ENCODE results near the gene C3orf33.

The C3orf33 gene

DNA sequence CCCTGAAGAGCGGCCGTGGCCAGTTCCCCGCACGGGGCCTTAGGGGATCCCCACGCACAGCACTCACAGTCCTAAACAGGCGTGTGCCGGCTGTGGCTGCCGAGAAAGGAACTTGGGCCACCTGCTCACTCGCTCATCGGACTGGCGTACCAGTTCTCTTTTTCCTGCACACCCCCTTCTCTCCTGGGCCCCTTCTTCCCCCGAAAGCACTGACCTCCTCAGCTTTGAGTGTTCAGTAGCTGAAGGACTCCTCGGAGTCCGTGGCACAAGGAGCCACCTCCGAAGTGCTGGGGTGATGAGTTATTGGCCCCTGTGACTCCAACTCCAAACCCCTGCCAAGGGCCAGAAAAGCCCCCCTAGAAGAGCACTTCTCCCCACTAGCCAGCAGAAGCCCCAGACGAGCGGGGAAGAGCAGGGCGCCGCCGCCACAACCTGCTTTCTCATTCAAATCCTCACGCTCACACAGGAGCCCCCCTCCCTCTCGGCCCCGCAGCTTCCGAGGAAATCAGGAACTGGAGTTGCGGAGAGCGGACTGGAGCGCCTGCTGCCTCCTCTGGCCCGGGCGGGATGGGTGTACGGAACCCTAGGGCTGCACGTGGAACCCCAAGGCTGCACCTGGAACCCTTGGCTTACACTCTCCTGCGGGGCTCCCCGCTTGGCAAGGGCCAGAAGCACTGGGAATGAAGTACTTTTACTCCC lies 61.3 kb downstream of the C3orf33 start, which contains the start of gene PLCH1:
Gene PLCH1 (minus strand): TSS at position 446 of the 699 bp plus-strand sequence. CDS start 40,847 bp downstream, outside the sequence.
- TF ChIP-seq, protein P1, sequence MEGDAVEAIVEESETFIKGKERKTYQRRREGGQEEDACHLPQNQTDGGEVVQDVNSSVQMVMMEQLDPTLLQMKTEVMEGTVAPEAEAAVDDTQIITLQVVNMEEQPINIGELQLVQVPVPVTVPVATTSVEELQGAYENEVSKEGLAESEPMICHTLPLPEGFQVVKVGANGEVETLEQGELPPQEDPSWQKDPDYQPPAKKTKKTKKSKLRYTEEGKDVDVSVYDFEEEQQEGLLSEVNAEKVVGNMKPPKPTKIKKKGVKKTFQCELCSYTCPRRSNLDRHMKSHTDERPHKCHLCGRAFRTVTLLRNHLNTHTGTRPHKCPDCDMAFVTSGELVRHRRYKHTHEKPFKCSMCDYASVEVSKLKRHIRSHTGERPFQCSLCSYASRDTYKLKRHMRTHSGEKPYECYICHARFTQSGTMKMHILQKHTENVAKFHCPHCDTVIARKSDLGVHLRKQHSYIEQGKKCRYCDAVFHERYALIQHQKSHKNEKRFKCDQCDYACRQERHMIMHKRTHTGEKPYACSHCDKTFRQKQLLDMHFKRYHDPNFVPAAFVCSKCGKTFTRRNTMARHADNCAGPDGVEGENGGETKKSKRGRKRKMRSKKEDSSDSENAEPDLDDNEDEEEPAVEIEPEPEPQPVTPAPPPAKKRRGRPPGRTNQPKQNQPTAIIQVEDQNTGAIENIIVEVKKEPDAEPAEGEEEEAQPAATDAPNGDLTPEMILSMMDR (IDR thresholded peaks at IDR 0.05; ENCODE audit: borderline replicate concordance, insufficient read depth, low read depth, low read length), result no peak

DNA sequence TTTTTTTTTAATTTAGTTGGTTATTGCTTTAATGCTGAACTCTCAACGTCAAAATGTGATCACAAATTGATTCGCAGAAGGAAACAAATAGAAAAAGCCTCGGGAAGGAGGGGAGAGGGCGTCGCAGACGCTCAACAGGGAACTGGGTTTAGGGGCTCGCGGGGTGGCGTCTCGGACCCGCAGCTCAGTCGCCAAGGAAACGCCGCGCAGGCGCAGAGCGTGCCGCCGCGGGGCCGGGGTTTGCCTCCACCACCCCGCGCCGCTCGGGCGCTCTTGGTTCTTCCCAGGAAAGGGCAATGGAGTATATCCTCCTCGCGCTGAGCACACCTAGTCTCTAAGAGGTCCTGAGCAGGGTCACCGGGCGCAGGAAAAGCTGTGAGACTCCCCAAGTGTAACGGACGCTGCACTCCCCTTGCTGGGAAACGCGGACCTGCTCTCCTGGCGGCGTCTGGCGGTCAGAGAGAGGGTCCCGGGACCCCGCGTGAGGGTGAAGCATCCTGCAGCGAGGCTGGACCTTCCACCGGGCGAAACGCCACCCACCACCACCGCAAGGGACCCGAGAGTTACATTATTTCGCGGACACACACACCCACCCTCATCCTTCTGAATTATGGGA lies 62.0 kb downstream of the C3orf33 start:
- TF ChIP-seq, protein P1 (IDR thresholded peaks at IDR 0.05; ENCODE audit: borderline replicate concordance, insufficient read depth, low read depth, low read length), result no peak
- H3K4me3 ChIP-seq (ENCODE audit: low read depth, low read length), result peak overlapping the region; percentile 63

More for the DNA sequence above, 61.3 kb downstream of the C3orf33 start, which contains the start of gene PLCH1:
- peak within 1 kb of the TSS; percentile 63 for H3K4me3 ChIP-seq (ENCODE audit: low read depth, low read length)

DNA sequence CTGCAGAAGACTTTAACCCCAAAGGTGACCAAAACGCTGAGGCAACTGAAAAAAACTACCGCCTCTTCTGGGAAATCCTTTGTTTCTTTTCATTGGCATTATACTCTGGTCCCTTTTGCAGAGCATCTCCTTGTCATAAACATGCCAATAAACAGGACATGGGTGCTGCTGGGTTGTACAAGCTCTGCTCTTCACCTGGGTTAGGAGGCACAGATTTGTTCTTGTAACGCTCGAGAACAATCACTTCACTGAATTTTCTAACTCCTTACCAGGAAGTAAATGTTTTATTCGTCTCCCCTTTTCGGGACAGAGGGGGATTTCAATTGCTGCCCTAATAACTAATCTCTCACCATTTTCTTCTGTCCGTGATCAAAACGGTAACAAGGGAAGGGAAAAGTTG lies 62.5 kb downstream of the C3orf33 start:
- TF ChIP-seq, protein P1 (IDR thresholded peaks at IDR 0.05; ENCODE audit: borderline replicate concordance, insufficient read depth, low read depth, low read length), result no peak
- H3K4me3 ChIP-seq (ENCODE audit: low read depth, low read length), result peak overlapping the region; percentile 63

DNA sequence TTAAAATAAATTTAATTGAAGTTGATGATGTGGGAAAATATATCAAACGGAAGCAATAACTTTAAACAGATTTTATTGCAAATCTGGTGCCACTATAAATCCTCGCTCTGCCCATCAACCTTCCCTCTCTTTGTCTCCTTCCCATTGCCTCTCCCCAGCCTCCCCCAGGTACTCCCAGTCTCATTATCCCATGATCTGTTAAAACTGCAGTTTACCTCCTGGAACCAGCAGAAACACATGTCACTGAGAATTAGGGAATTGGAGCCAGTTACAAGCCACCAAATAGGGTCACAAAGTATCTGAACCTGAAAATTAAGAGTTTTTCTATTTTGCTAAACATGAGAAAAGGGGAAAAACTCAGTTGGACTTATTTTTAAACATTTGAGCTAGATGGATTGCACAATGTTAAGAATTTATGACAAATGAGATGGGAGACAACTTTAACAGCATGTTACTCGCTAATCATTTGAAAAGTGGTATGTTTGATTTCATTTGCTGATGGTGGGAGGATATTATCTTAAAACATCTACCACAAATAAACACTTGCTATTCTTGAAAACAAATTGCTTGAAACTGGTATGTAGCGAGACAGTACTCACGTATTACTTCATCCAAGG lies 63.6 kb downstream of the C3orf33 start:
- no peak overlapping the region for H3K4me3 ChIP-seq (ENCODE audit: low read depth, low read length)
- TF ChIP-seq, protein P1 (IDR thresholded peaks at IDR 0.05; ENCODE audit: borderline replicate concordance, insufficient read depth, low read depth, low read length), result no peak

DNA sequence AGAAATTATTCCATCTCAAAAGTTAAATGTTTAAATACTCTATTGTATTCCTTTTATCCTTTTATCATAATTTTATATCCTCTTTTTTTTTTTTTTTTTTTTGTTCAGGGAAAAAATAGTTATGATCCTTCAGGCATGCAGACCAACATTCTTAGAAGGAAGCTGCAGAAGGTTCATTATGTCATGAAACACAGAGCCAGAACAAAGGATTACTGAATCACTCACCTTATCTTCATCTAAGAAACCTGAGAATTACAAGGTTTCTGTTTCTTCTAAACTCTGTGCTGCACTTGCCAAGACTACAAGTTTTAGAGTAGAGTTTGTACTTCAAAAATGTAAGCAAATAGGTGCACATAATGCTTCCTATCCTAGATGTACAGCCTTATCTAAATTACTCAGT lies 64.5 kb downstream of the C3orf33 start:
- H3K4me3 ChIP-seq (ENCODE audit: low read depth, low read length), result no peak overlapping the region
- TF ChIP-seq, protein P1 (IDR thresholded peaks at IDR 0.05; ENCODE audit: borderline replicate concordance, insufficient read depth, low read depth, low read length), result no peak

DNA sequence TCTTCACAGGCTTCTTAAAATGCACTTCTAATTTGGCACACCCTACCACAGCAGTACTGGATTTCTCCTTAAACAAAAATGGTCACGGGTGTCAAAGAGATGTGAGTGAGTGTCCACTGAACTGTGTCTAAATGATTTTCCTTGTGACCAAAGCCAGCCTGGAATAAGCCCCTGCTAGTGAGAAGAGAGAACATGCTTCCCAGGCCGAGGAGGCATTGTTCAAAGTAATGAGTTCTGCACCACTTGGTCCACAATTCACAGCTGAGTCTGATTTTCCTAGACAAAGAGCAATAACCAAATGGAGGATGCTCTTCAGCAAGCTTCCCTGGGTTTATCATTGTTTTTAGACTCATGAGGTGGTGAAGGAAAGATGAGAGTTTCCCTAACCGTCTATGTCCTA lies 65.0 kb downstream of the C3orf33 start:
- TF ChIP-seq, protein P1 (IDR thresholded peaks at IDR 0.05; ENCODE audit: borderline replicate concordance, insufficient read depth, low read depth, low read length), result no peak
- H3K4me3 ChIP-seq (ENCODE audit: low read depth, low read length), result no peak overlapping the region

Data from GM12875 (cell line).